Keratinocyte (primary cell): ENCODE measurements around the gene PSAP. TPM values are rescaled to one million over a fixed set of nuclear protein-coding genes. Genes with fewer than 3 reads are reported as not detected.

Experiments used
- DNase-seq: peaks from one replicate; pipeline ENCODE4 v3.0.0-alpha.2; 2011; ENCODE audit warnings: low read depth, missing footprints, low spot score
- FAIRE-seq: peaks from 2 replicates; lab custom pipeline; 2011; peaks lifted over from hg19 to GRCh38; lab: Jason Lieb, UNC
- H2AFZ ChIP-seq: 2 replicates; pipeline ENCODE4 v1.6.0; 2012; ENCODE audit warnings: low read length, control low read depth, inconsistent platforms; ENCODE audit not compliant: control insufficient read depth
- H3K27ac ChIP-seq: 2 replicates; pipeline ENCODE4 v1.5.1; 2011; ENCODE audit warnings: low read length; ENCODE audit not compliant: control insufficient read depth, insufficient read depth
- H3K27me3 ChIP-seq: 3 replicates; pipeline ENCODE4 v1.6.0; 2011; ENCODE audit warnings: low read length; ENCODE audit not compliant: control insufficient read depth, insufficient read depth; ENCODE audit errors: extremely low read depth
- H3K36me3 ChIP-seq, 2 experiments: 2 replicates in 1 of 2; 3 replicates in 1 of 2; pipeline ENCODE4 v1.5.1; 2011; ENCODE audit warnings: low read length in 2 of 2, mild to moderate bottlenecking in 1 of 2; ENCODE audit not compliant: control insufficient read depth in 2 of 2, insufficient read depth in 2 of 2; ENCODE audit errors: extremely low read depth in 1 of 2
- H3K4me1 ChIP-seq: 3 replicates; pipeline ENCODE4 v1.5.1; 2011; ENCODE audit warnings: low read length; ENCODE audit not compliant: control insufficient read depth, insufficient read depth; ENCODE audit errors: extremely low read depth
- H3K4me2 ChIP-seq: 3 replicates; pipeline ENCODE4 v1.6.0; 2011; ENCODE audit warnings: low read depth, low read length; ENCODE audit not compliant: control insufficient read depth, insufficient read depth; ENCODE audit errors: extremely low read depth
- H3K4me3 ChIP-seq, 3 experiments: fragments of 200-600 bp in 1 of 3; sonication (generic) in 1 of 3; 2 replicates in 2 of 3; 3 replicates in 1 of 3; pipeline ENCODE4 v1.5.1; 2011 to 2016; ENCODE audit warnings: low read length in 3 of 3, mild to moderate bottlenecking in 3 of 3, control low read depth in 2 of 3, inconsistent platforms in 1 of 3, low read depth in 1 of 3, mixed read lengths in 1 of 3, mixed run types in 1 of 3, moderate library complexity in 1 of 3; ENCODE audit not compliant: control insufficient read depth in 2 of 3, insufficient read depth in 2 of 3; ENCODE audit errors: extremely low read depth in 1 of 3
- H3K79me2 ChIP-seq: 2 replicates; pipeline ENCODE4 v1.6.0; 2012; ENCODE audit warnings: low read length; ENCODE audit not compliant: control insufficient read depth, insufficient read depth
- H3K9ac ChIP-seq: 3 replicates; pipeline ENCODE4 v1.6.0; 2011; ENCODE audit warnings: low read length; ENCODE audit not compliant: control insufficient read depth, insufficient read depth; ENCODE audit errors: extremely low read depth
- H3K9me1 ChIP-seq: 3 replicates; pipeline ENCODE4 v1.6.0; 2011; ENCODE audit warnings: low read length; ENCODE audit not compliant: control insufficient read depth, insufficient read depth; ENCODE audit errors: extremely low read depth
- H3K9me3 ChIP-seq: 2 replicates; pipeline ENCODE4 v1.5.1; 2012; ENCODE audit warnings: low read depth, low read length; ENCODE audit not compliant: control insufficient read depth
- H4K20me1 ChIP-seq: 3 replicates; pipeline ENCODE4 v1.6.0; 2011; ENCODE audit warnings: low read length; ENCODE audit not compliant: control insufficient read depth, insufficient read depth; ENCODE audit errors: extremely low read depth
- EZH2 ChIP-seq: IDR thresholded peaks from one replicate; pipeline ENCODE4 v1.6.1; 2012; ENCODE audit warnings: inconsistent platforms, mild to moderate bottlenecking, low read length, moderate library complexity
- dilution Hi-C: fragments of 300-500 bp; cut with MboI; formaldehyde crosslinking; loops from one replicate; pipeline ENCODE4 v1.7.0; 2020; ENCODE audit warnings: low sequenced_read_pairs; ENCODE audit not compliant: extremely low pct_ligation_motif_present
- polyA plus RNA-seq, 5 experiments: library from polyadenylated mRNA; depleted of rRNA in 3 of 5; stranded (reverse) in 3 of 5; stranded (forward) in 1 of 5; unstranded in 1 of 5; fragments of >200 nt; gene quantifications; 1 replicate in 1 of 5; 2 replicates in 3 of 5; 3 replicates in 1 of 5; pipeline versions ENCODE4 v1.2.1 to v1.2.3, GENCODE V29; 2011 to 2012; ENCODE audit warnings: missing spikeins in 2 of 5, low read depth in 1 of 5, low replicate concordance in 1 of 5
- TF ChIP-seq, protein P1 (sequence below), 3 experiments: IDR thresholded peaks in 1 of 3; conservative IDR thresholded peaks in 1 of 3; optimal IDR thresholded peaks in 1 of 3; 2 replicates in 2 of 3; 3 replicates in 1 of 3; pipeline versions ENCODE3 to v1.5.1; 2011; ENCODE audit warnings: low read length in 3 of 3, mild to moderate bottlenecking in 3 of 3, moderate library complexity in 2 of 3, control low read depth in 1 of 3, inconsistent platforms in 1 of 3; ENCODE audit not compliant: insufficient read depth in 2 of 3; ENCODE audit errors: extremely low read depth in 1 of 3

Gene PSAP
- polyA plus RNA-seq, 1 donor (not counting 4 experiments of a cell fraction or from before 2014, with no cell fraction given) = 1,075 TPM

GRCh38 chr10:71807557-71808510, 43.2 kb downstream of the PSAP start:
- Histone ChIP-seq H3K9me3 (no peaks in the 10 kb centered on the region), H3K79me2 (no peaks in the 10 kb centered on the region), H3K4me1 (no peaks in the 10 kb centered on the region), H4K20me1 (no peaks in the 10 kb centered on the region), H3K27me3 (peaks cover 13% of the 10 kb centered on the region), H2AFZ (no peak overlapping the region), H3K27ac (no peak overlapping the region), H3K4me2 (no peak overlapping the region), H3K9me1 (no peaks in the 10 kb centered on the region), H3K36me3 (no peaks in the 10 kb centered on the region), H3K4me3 (no peak overlapping the region), H3K9ac (no peak overlapping the region)
- TF ChIP-seq, protein P1, sequence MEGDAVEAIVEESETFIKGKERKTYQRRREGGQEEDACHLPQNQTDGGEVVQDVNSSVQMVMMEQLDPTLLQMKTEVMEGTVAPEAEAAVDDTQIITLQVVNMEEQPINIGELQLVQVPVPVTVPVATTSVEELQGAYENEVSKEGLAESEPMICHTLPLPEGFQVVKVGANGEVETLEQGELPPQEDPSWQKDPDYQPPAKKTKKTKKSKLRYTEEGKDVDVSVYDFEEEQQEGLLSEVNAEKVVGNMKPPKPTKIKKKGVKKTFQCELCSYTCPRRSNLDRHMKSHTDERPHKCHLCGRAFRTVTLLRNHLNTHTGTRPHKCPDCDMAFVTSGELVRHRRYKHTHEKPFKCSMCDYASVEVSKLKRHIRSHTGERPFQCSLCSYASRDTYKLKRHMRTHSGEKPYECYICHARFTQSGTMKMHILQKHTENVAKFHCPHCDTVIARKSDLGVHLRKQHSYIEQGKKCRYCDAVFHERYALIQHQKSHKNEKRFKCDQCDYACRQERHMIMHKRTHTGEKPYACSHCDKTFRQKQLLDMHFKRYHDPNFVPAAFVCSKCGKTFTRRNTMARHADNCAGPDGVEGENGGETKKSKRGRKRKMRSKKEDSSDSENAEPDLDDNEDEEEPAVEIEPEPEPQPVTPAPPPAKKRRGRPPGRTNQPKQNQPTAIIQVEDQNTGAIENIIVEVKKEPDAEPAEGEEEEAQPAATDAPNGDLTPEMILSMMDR (optimal IDR thresholded peaks at IDR 0.05 in 1 of 3, IDR thresholded peaks at IDR 0.05 in 1 of 3, conservative IDR thresholded peaks at IDR 0.05 in 1 of 3; ENCODE audit: extremely low read depth in 1 of 3, insufficient read depth in 2 of 3, low read length in 3 of 3) = no peak
- TF ChIP-seq EZH2 = no peak
- no peak for FAIRE-seq
- DNase-seq = no peak
- dilution Hi-C loops = no loop called here

GRCh38 chr10:71806704-71807556, 44.1 kb downstream of the PSAP start:
- H3K9me1 ChIP-seq = no peaks in the 10 kb centered on the region
- H3K79me2 ChIP-seq = no peaks in the 10 kb centered on the region
- dilution Hi-C loops = no loop called here
- DNase-seq (no peak), FAIRE-seq (no peak)
- H3K27ac ChIP-seq = no peak overlapping the region
- TF ChIP-seq EZH2 = no peak
- TF ChIP-seq, protein P1 (optimal IDR thresholded peaks at IDR 0.05 in 1 of 3, IDR thresholded peaks at IDR 0.05 in 1 of 3, conservative IDR thresholded peaks at IDR 0.05 in 1 of 3; ENCODE audit: extremely low read depth in 1 of 3, insufficient read depth in 2 of 3, low read length in 3 of 3) = no peak
- H3K4me1 ChIP-seq = no peaks in the 10 kb centered on the region
- H3K9ac ChIP-seq = no peak overlapping the region
- no peaks in the 10 kb centered on the region for H4K20me1 ChIP-seq
- H3K4me3 ChIP-seq = no peak overlapping the region
- H2AFZ ChIP-seq = no peak overlapping the region
- no peak overlapping the region for H3K4me2 ChIP-seq
- H3K9me3 ChIP-seq = no peaks in the 10 kb centered on the region
- no peaks in the 10 kb centered on the region for H3K36me3 ChIP-seq
- peaks cover 13% of the 10 kb centered on the region for H3K27me3 ChIP-seq
